BJ (cell line): ENCODE results near the gene ENSA. TPM values are rescaled to one million over a fixed set of nuclear protein-coding genes. Genes with fewer than 3 reads are reported as not detected.
A peak's percentile ranks its signal among the peaks of the same experiment; 100 is the strongest.

ENCODE experiments used
- CTCF ChIA-PET: fragments of 350-600 bp; formaldehyde crosslinking; extraction: SDS; loops from one replicate; lab custom pipeline; 2021; ENCODE audit warnings: antibody characterized with exemption, inconsistent platforms; lab: Yijun Ruan, JAX
- POLR2A ChIA-PET: fragments of 300-600 bp; sonication (Branson Sonifier 250); formaldehyde crosslinking; extraction: SDS; loops from one replicate; lab custom pipeline; 2021; ENCODE audit warnings: antibody characterized with exemption; lab: Charles Lee
- DNase-seq: peaks from one replicate; pipeline ENCODE4 v3.0.0-alpha.2; 2011; ENCODE audit warnings: low read depth
- H3K27me3 ChIP-seq: 2 replicates; pipeline ENCODE4 v1.6.0; 2011; ENCODE audit warnings: low read length; ENCODE audit not compliant: control insufficient read depth, insufficient read depth
- H3K36me3 ChIP-seq: 2 replicates; pipeline ENCODE4 v1.5.1; 2011; ENCODE audit warnings: low read length; ENCODE audit not compliant: control insufficient read depth, insufficient read depth
- H3K4me3 ChIP-seq: 2 replicates; pipeline ENCODE4 v1.5.1; 2011; ENCODE audit warnings: low read depth, mild to moderate bottlenecking, control low read depth, low read length
- CTCF ChIP-seq: IDR thresholded peaks from 2 replicates; pipeline ENCODE4 v1.5.1; 2011; ENCODE audit warnings: low read depth, mild to moderate bottlenecking, control low read depth, inconsistent platforms, low read length, moderate library complexity; ENCODE audit not compliant: insufficient read depth
- polyA plus RNA-seq: library from polyadenylated mRNA; depleted of rRNA; stranded (reverse); fragments of >200 nt; gene quantifications from 2 replicates; pipeline ENCODE4 v1.2.3, GENCODE V29; 2011

Gene ENSA
- polyA plus RNA-seq, 1 experiment: 47.2 TPM

GRCh38 chr1:150619576-150620509, 9.6 kb downstream of the ENSA start:
- ChIA-PET CTCF (interaction anchor here (0.6 to 6.5 kb wide), 13 partner anchors 8 to 203 kb away, joined by 3 to 121 read pairs (median 7); partner anchors contain the start of genes CTSK, ENSA, MCL1 and TARS2), POLR2A (interaction anchor here (0.6 to 1.1 kb wide), 2 partner anchors 10 to 204 kb away, joined by 3 to 11 read pairs; partner anchors contain the start of gene ENSA)
- Histone ChIP-seq H3K4me3 (no peak overlapping the region), H3K36me3 (peaks cover 2% of the 10 kb centered on the region), H3K27me3 (no peaks in the 10 kb centered on the region)
- TF ChIP-seq CTCF: peak; percentile 41
- no peak for DNase-seq

- H3K4me3 ChIP-seq: no peak overlapping the region
- POLR2A ChIA-PET: interaction anchor here (0.8 kb wide), 1 partner anchor 37 kb away, joined by 5 read pairs; the partner anchor contains the start of gene MCL1
- CTCF ChIA-PET: interaction anchor here (1.0 to 4.6 kb wide), 2 partner anchors 36 to 55 kb away, joined by 3 to 23 read pairs; partner anchors contain the start of gene MCL1
- no peak for DNase-seq
- no peaks in the 10 kb centered on the region for H3K27me3 ChIP-seq
- TF ChIP-seq CTCF: no peak
- H3K36me3 ChIP-seq: 0 out of 2 replicates have a peak, but pooled peaks cover under 1% of the 10 kb centered on the region
Observed at GRCh38 chr1:150615346-150616201, 13.8 kb downstream of the ENSA start.

GRCh38 chr1:150613061-150613920, 16.1 kb downstream of the ENSA start:
- peak; percentile 74 for DNase-seq
- no peaks in the 10 kb centered on the region for H3K27me3 ChIP-seq
- no peaks in the 10 kb centered on the region for H3K36me3 ChIP-seq
- no peak overlapping the region for H3K4me3 ChIP-seq
- TF ChIP-seq CTCF: no peak
- POLR2A ChIA-PET: interaction anchor here (0.6 kb wide), 1 partner anchor 62 kb away, joined by 4 read pairs; no protein-coding TSS in a partner anchor
- CTCF ChIA-PET: interaction anchor here (0.7 to 4.6 kb wide), 4 partner anchors 34 to 53 kb away, joined by 3 to 23 read pairs (median 4); partner anchors contain the start of gene MCL1

GRCh38 chr1:150612014-150612345, 17.4 kb downstream of the ENSA start:
- POLR2A ChIA-PET: no interaction called here

More at GRCh38 chr1:150612014-150612345, 17.4 kb downstream of the ENSA start:
- TF ChIP-seq CTCF: no peak
- no peak overlapping the region for H3K4me3 ChIP-seq
- CTCF ChIA-PET: interaction anchor here (4.6 kb wide), 1 partner anchor 52 kb away, joined by 23 read pairs; no protein-coding TSS in a partner anchor
- DNase-seq: no peak
- H3K27me3 ChIP-seq: no peaks in the 10 kb centered on the region
- no peaks in the 10 kb centered on the region for H3K36me3 ChIP-seq
